Measurements from ENCODE around the gene RPH3AL. TPM values are rescaled to one million over a fixed set of nuclear protein-coding genes. Genes with fewer than 3 reads are reported as not detected.

The RPH3AL gene
- total RNA-seq, 1 donor from 2014 or later: 6.0 TPM

GRCh38 chr17:165939-166338 lies 186.7 kb downstream of the RPH3AL start:
- H3K27me3 Mint-ChIP-seq: peaks cover 5% of the 10 kb centered on the region
- DNase-seq (no peak), ATAC-seq (ENCODE audit: low read depth) (no peak)
- H3K36me3 Mint-ChIP-seq (ENCODE audit: low read depth): no peaks in the 10 kb centered on the region
- no peaks in the 10 kb centered on the region for H3K4me1 Mint-ChIP-seq
- intact Hi-C loops (cut with micrococcal nuclease): no loop called here
- H3K9me3 Mint-ChIP-seq: no peaks in the 10 kb centered on the region
- POLR2A ChIA-PET: no interaction called here
- H3K27ac Mint-ChIP-seq: no peak overlapping the region
- CTCF ChIA-PET: no interaction called here
- no peak overlapping the region for H3K4me3 Mint-ChIP-seq
- TF ChIP-seq CTCF (IDR thresholded peaks at IDR 0.05): no peak

DNA sequence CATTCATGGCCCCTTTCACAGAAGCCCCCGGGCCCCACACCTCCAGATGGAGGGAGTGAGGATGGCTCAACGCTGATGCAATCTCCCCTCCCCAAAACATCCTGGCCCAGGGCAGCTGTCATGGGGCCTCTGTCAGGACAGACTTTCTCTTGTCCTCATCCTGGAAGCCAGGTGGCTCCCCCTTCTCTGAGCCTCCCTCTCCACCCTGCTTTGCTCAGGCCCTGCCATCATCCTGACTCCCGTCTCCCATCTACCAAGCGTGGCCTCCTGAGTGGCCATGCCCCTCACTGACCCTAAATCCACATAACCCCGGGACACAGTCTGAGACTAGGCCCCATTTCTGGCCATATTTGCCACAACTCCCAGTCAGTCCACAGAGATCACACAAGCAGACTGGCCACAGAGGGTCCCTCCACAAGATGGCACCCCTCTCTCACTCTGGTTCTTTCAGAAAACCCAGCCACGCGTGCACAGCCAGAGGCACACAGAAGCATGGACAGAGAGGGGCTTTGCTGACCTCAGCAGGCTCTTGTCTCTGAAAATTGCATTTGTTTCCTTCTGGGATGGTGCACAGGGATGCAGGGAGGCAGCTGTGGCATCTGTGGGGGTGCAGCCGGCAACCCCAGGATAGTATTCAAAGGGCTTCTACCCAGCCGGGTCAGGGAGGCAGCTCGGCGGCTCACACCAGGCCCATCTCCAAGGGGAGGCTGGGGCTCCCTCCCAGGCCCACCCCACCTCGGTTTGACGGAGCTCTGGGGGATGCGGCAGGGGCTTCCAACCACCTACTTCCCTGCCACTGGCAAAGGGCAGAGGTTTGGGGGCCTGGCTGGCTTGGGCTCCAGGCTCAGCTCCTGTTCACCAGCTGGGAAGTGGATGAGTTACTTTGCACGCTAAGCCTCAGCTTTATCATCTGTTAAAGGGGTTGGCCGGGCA lies 188.0 kb downstream of the RPH3AL start:
- no peak for ATAC-seq (ENCODE audit: low read depth)
- ChIA-PET POLR2A (no interaction called here), CTCF (no interaction called here)
- TF ChIP-seq CTCF (IDR thresholded peaks at IDR 0.05): no peak
- H3K4me3 Mint-ChIP-seq: no peak overlapping the region
- H3K27me3 Mint-ChIP-seq: peaks cover 5% of the 10 kb centered on the region
- no peak for DNase-seq
- H3K36me3 Mint-ChIP-seq (ENCODE audit: low read depth): no peaks in the 10 kb centered on the region
- H3K9me3 Mint-ChIP-seq: no peaks in the 10 kb centered on the region
- intact Hi-C loops (cut with micrococcal nuclease): no loop called here
- H3K27ac Mint-ChIP-seq: no peak overlapping the region
- H3K4me1 Mint-ChIP-seq: no peaks in the 10 kb centered on the region

GRCh38 chr17:163514-164098 lies 189.0 kb downstream of the RPH3AL start:
- CTCF ChIA-PET: no interaction called here
- no peak for ATAC-seq (ENCODE audit: low read depth)
- intact Hi-C loops (cut with micrococcal nuclease): no loop called here

DNA sequence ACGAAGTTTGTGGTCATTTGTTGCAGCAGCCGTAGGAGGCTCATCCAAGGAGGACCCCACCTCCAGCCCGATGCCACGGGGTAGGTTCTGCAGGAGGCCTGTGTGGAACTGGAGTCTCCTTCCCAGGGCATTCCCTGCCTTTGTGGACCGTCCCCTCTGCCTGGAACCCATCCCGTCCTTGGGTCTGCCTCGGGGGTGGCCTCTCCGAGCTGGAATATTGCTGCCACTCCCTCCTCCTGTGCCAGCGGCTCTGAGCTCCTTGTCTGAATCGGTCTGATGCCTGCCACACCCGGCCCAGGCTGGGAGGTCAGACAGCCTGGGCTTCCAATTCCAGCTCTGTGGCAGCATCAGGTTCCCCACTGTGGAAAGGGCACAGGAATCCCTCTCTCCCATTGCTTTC lies 189.9 kb downstream of the RPH3AL start:
- Mint-ChIP-seq H3K36me3 (ENCODE audit: low read depth) (no peaks in the 10 kb centered on the region), H3K27ac (no peak overlapping the region), H3K27me3 (peaks cover 5% of the 10 kb centered on the region), H3K9me3 (no peaks in the 10 kb centered on the region), H3K4me3 (no peak overlapping the region), H3K4me1 (no peaks in the 10 kb centered on the region)
- TF ChIP-seq CTCF (IDR thresholded peaks at IDR 0.05): no peak
- ATAC-seq (ENCODE audit: low read depth) (no peak), DNase-seq (no peak)
- intact Hi-C loops (cut with micrococcal nuclease): no loop called here
- ChIA-PET CTCF (no interaction called here), POLR2A (no interaction called here)

More at GRCh38 chr17:163514-164098, 189.0 kb downstream of the RPH3AL start:
- DNase-seq: no peak
- Mint-ChIP-seq H3K27ac (no peak overlapping the region), H3K4me1 (no peaks in the 10 kb centered on the region), H3K4me3 (no peak overlapping the region), H3K36me3 (ENCODE audit: low read depth) (no peaks in the 10 kb centered on the region), H3K27me3 (peaks cover 5% of the 10 kb centered on the region), H3K9me3 (no peaks in the 10 kb centered on the region)
- POLR2A ChIA-PET: no interaction called here
- TF ChIP-seq CTCF (IDR thresholded peaks at IDR 0.05): no peak

Other genes starting within 250 kb of the RPH3AL start
- not detected in 2 replicates for gene SCGB1C2, start 215.2 kb downstream of the RPH3AL start, total RNA-seq
- gene DOC2B, start 171.2 kb downstream of the RPH3AL start, total RNA-seq: not detected in 2 replicates
- 4.6 and 4.7 TPM in 2 replicates for gene RFLNB, start 93.1 kb upstream of the RPH3AL start, total RNA-seq

All from activated B cell treated with CpG ODN at 0.5 μM for 24 hours (primary cell).